NCI-H2171 treated with DMSO at 0.1 percent for 48 hours (cell line): Measurements from ENCODE around the gene AMER2.
"Not testable (repeated sequence)": the region's sequence is repeated elsewhere in the genome, so short reads cannot be mapped to it uniquely, and the experiment has no call there.

ENCODE experiments used
- DNase-seq: peaks from one replicate; lab custom pipeline; 2025; lab: John Stamatoyannopoulos, UW

The AMER2 gene

DNA sequence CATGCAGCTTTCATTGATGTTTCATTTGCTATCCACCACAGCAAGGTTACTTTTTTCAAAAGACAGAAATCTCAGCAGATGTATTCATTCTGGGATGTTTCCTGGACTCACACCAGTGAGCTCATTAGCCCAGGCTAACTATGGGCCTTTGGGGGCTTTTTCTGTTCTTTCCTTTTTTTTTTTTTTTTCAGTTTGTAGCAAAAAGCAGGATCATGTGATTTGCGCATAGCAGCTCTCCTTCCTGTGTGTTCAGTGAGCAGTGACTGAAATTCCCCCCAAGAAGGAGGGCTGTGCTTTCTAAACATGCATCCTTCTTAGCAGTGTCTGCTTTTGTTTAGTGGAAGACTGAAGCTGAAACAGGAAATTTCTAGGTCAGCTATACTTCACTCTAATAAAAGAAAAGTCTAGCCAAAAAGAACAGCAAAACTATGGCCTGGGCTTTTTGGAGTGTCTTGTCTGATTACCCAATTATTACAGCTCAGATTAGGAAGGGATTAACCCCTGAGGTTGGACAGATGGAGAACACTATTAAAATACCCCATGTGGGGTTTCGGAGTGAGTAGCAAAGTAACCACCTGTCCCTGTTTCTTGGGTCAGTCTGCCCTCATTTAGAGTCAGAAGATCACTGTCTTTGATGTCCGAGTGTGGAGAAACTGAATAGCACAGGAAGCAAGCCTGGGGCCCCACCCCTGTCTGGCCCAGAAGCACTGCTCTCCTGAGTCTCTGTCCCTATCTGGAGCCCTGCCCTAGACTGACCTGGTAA is 8.9 kb upstream of the AMER2 start:
- no peak for DNase-seq

DNA sequence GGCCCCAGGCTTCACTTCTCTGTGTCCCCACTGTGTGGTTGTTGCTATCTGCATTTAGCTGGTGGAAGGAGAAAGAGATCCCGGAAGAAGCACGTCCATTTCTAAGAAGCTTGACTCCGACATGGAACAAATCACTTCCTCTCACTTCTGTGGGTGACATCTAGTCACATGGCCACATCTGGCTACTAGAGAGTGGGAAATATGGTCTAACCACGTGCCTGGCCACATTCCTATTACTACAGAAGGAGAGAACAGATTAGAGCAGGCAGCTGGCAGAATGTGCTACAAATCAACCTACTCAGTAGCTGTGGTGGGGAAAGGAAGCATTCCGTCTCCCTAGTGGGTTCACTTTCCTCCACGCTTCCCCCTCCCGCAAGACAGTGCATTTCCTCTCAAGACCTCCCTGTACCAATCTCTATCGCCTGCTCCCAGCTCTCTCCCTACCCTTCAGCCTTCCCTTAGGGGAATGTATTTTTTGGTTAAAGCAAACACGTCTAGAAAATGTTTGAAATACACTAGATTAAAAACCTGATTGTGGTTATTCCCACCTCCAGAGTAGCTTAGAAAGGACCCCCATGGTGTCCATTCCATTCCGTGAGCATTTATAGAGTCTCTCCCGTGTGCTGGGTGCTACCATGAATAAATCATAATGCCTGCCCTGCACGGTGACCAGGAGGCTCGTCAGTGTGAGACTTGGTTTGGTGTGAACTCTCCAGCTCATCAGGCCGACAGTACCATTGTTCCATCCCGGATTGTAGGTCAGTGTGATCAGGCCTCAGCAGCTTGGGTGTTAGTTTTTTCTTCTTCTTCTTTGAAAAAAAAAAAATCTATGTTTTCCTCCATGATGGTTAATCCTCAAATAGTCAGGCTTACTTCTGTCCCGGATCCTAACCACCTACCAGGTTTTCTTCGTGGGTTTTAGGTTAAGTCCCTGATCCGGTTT is 8.0 kb upstream of the AMER2 start:
- no peak for DNase-seq

DNA sequence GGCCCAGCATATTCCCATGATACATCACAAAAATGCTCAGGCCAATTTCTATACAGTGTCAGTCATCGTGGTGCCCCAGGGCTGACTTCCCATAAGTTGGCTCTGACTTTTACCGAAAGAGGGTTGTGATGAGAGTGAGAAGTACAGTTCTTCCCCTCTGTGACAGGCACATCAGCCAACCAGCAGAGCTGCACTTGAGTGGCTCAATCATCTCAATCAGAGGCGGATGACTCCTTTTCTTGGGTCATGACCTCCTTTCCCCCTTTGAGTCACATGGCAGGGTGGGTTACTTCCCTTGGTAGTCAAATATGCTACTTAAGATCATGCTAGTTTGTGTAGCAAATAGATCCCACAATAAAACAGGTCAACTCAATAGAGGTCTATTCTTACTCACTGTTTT is 6.9 kb upstream of the AMER2 start:
- no peak for DNase-seq

DNA sequence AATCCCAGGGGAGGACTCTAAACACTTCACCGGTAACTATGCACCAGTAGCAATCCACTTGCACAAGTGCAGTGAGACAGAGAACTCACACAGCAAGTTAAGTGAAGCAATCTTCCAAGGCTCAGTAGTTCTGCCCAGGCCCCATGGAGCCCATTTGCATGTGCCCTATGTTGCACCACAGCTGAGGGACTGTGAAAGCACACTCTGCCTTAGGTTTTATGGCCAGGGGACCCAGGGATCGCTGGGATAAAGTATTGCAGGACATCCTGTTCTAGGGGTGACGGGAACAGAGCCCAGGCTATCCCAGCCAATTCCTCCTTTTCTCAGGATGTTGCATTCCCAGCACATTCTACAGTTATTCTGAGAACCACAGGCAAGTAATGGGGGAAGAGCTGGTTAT is 6.0 kb upstream of the AMER2 start:
- DNase-seq, result no peak

DNA sequence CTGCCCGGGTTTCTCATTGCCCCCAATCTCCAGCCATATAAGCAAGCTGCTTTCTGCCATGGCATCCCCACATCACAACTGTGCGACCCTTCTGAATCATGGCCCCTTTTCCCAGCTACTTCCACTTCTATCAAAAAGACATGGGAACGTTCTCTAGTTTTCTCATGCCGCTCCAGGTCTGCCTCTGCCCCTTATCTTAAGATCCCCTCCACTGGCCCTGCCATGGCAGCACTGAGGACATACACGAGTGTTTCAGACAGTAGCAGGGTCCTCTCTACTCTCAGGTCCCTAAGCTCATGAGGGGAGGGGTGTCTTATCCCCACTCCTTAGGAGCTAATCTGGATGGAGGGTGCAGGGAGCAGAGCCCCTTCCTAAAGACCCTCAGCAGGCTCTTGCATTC is 5.5 kb upstream of the AMER2 start:
- DNase-seq, result no peak

DNA sequence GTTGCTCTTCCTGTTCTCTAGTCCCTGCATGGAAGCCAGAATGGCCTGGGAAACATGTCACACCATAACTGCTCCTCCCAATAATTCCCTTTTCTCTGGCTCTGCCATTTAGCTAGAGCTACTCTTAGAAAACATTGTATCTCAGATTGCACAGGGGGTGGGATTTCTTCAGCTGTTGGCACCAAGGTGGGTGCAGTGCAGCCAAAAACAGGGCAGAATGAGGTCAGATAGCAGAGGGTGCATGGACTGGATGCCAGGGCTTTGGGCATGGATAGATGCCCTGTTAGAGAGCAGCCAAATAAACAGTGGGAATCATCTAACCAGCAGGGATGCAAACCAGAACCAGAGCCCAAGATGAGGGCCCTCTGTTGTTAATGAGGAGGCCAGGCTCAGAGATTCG is 4.9 kb upstream of the AMER2 start:
- no peak for DNase-seq

DNA sequence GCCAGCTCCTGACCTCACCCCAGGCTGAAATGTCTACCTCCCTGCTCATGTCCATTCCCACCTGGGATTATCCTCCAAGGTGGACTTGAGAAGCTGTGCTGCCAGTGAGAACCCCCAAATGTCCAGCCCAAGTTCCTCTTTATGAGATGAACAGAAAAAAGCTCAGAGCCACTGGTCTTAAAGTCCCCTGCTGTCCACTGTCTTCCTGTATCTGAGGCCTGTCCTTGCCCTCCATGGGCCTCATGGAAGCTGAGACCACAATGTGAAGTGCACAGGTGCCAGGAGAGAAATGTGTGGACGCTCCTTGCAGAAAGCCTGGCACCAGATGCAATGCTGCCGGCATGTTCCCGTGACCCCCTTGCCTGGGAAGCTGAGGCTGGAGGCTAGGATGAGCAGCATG is 3.3 kb upstream of the AMER2 start:
- no peak for DNase-seq

DNA sequence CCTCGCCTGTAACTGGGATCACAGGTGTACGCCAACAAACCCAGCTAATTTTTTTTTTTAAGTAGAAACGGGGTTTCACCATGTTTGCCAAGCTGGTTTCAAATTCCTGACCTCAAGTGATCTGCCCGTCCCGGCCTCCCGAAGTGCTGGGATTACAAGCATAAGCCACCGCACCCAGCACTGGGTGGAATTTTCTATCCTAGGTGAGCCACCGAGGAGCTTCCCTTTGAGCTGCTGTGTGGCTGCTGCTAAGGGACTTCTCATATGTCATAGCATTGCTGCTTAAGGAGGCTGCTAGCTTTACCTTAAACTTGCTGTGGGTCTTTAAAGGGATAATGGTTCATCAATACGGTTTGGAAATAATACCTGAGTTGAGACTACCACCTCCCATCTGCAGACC is 2.9 kb upstream of the AMER2 start:
- no peak for DNase-seq

DNA sequence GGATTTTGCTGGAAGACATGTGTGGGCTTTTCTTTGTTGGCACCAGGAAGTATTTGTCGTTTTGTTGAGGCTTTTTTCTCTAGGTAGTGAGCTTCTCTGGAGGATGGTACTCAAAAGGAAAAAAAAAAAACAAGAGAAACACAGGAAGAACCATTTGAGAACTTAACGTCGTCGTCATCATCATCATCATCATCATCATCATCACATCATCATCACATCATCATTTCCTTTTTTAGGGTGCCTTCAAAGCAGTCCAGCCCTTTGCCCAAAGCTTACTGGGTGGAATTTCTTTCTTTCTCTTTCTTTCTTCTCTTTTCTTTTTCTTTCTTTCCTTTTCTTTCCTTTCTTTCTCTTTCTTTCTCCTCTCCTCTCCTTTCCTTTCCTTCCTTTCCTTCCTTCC is 2.2 kb upstream of the AMER2 start:
- DNase-seq, result no peak

DNA sequence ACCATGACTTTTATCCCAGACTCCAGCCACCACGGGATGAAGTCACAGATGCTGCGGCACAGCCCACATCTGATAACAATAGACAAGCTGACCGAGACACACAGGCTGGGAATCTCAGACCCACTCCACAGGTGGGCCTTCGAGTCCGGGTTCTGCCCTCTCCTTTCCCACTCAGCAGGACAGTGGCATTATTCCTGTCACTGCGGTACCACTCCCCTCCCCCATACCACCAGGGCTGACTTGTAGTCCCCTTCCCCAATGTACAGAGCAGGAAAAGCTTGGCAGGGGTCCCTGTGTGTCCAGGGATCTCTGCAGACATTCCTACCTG is 179 bp upstream of the AMER2 start:
- DNase-seq, result no peak

DNA sequence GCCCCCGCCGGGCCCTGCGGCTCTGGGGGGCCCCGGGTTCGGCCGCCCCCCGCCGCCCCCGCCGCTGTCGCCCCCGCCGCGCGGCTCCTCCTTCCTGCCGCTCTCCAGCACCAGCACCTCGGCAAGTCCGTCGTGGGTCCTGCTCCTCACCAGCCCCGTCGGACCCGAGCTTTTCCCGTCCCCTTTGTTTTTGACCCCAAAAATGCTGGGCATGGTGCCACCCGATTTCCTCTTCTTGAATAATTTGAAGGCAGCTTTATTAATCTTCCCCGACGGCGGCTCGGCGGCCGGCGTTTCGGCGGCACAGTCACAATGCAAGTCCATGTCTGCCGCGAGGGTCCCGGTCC is 945 bp downstream of the AMER2 start:
- DNase-seq, result no peak

DNA sequence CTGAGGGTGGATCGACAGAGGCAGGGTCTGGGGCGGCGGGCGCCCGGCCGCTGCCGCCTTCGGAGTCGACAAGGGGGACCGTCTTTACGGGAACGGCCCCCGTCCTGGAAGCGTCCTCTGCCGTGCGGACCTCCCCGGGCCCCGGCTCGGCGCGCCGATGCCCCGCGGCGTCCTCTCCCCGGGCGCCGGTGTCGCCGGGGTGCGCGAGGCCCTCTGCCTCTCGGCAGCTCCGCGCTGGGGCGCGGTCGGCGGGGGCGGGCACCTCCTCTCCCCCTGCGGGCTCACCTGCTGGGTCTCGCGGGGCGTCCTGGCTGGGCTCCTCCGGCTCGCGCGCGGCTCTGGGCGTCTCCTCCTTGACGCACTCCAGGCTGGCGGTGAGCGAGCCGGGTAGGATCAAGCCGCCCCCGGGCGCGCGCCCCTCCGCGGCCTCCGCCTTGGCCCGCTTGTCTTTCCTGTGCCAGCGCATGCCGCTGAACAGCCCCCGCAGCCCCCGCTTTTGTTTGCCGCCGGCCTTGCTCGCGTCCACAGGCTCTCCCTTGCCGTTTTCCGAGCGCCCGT is 1.5 kb downstream of the AMER2 start:
- no peak for DNase-seq

DNA sequence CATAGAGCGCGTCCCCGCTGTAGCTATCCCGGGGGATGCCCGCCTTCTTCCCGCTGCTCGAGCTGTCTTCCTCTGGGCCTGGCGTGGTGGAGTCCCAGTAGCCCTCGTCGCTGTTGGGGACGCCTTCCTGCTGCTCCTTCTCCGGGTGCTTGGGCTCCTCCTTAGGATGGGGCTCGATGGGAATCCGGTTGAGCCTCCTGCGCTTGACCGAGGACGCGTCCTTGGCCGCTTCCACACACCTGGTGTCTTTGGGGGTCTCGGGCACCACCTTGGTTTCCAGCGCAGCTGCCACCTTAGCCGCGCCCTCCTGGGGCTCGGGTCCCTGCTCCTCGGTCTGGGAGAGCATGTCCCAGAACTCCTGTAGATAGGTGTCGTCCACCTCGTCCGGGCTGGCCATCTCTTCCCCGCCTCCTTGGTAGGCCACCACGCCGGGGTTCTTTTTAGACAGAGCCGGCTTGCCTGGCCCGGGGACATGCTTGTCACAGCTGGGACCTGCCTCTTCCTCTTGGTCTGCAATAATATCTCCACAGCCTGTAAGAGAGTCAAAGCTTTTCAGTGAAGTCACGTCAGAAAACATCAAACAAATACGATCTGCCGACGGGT is 2.0 kb downstream of the AMER2 start:
- DNase-seq, result no peak

DNA sequence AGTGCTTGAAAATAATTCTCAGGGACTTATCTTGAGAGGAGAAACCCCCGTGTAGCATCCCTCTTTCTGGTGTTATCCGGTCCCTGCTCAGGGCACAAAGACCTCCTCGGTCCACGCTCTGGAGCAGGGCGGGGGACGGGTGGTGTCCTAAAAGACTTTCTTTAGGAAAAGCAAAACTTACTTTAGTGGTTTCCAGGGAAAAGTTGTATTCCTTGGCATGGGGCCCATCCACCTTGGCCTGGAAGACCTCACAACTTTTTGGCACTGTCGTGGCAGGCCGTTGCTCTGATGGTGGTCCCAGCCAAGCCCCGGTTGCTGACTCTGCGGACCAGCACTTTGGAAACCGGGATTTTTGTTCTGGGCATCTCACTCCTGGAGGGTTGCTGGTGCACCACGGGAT is 2.7 kb downstream of the AMER2 start:
- DNase-seq, result no peak

DNA sequence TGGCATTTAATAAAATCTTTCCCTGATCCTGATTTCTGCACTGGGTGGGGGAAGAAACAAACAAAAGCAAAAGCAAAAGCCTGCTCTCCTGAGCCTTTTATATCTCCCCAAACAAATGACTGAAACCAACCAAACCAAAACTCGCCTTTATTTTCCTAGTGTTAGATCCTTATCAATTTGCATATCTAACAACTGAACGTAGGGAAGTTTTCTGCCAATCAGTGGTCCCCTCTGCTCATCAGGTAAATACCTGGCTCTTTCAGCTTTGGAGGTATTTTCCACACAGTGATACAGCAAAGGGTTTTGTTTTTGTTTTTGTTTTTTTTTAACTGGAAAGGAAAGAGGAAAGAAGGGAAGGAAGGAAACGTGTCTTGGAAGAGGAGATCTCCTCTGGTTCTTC is 3.3 kb downstream of the AMER2 start:
- no peak for DNase-seq

DNA sequence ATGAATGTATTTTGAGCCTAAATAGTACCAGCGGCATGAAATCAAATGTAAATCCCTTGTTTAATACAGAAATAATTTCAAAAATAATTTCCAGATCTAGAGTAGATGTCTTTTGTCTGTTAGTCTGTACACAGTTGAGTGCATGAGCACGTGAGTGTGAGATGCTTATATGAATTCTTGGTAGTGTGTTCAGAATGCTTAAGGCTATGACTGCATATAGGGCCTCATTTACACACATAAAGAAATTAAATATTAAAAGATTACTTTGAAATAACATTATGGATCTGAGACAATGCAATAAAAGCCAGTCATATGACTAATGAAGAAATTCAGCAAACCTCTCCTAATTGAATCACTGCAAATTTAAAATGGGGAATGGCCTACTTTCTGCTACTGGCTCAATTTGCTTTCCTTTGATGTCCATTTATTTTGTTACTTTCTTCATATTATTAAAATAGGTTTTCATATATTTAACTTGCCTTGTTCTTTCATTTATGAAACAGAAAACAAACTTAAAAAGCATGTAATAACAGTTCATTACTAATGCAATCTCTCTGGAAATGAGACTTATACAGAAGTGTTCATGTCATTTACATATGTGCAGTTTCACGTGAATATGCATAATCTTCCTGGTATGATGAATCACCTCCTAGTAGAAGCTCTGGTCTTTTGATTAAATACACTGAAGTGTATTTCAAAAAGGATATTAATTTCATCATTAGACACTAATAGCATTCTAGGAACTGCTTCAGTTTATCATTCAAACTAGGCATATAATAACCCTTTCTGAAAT is 4.5 kb downstream of the AMER2 start:
- no peak for DNase-seq

DNA sequence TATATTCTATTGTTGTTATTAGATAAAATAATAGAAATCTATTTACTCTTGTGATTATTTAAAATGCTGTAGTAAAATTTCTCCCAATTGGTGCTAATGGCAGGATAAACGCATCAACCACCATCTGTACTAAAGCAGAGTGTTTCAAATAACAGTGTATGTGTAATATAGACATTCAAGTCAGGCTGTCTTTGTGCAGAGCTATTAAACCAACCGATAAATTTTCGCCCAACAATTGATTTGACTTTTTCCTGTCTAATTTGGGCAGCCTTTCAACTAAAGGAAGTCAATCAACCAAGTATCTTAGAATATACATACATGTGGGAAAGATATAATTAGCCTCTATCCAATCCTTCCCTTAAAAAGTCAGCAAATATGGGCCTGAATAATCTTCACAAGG is 5.8 kb downstream of the AMER2 start:
- DNase-seq, result no peak

DNA sequence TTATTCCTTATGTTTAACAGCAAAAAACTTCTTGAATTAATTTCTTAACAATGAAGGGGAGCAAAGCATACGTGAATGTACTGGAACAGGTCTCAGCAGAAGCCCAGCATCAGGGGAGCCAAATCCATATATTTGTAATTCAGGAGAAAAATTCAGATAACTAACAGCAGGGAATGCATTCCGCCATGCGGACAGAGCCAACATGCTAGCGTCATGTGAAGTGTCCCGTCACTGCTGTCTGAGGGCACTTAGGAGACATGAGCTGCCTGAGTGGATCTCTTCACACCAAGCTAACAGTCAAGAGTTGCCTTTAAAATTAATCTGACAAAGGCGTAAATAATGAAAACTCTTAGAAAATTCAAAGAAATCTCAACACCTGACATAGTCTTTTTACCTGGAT is 6.4 kb downstream of the AMER2 start:
- DNase-seq, result no peak

DNA sequence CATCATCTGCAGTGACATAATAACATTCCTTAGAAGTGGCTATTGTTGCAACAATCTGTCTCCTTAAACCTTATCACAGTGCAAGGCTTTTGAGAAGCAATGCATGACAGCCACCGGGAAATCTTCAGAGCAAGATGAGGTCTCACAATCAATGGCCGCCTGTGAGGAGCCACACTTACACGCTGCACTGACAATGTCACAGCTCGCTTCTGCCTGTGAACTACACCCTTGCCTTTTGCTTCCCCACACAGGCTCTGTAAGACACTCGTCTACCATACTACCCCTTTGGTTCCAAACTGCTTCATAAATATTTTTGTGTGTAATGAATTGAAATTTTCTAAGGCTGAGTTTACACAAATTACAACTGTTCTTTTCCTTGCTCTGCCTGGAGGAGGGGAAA is 6.9 kb downstream of the AMER2 start:
- not testable (repeated sequence) for DNase-seq

DNA sequence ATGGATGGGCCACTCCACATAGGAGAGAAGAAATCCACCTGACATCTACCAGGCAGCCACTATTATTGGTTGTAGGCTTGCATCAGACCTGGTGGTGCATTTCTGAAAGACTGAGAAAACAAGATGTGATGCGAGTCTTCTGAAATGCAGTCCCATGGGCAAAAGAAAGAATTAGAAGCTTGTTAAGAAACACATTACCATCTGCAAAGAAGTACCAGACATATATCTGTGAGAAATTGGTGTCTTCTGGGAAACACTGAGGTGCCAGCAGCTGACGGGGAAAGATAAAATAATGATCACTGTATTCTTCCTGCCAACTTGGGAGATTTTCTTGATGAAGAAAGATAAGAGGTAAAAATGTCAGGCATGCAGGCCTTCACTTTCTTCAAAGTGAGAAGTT is 14.4 kb downstream of the AMER2 start:
- no peak for DNase-seq

DNA sequence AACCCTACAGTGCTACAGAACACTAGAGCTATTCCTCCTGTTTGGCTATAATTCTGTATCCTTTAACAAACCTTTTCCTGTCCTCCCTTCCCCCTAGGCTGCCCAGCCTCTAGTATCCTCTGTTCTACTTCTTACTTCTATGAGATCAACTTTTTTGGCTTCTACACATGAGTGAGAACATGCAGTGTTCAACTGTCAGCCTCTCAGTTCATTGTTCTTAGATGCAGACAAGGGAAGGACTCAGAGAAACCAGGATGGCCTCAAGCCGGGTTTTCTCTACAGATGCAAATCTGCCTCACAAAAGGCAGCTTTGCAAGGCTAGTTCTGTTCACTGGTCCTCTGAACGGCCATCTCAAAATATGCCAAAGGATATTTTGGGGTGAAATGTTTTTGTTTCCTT is 18.4 kb downstream of the AMER2 start:
- DNase-seq, result no peak

DNA sequence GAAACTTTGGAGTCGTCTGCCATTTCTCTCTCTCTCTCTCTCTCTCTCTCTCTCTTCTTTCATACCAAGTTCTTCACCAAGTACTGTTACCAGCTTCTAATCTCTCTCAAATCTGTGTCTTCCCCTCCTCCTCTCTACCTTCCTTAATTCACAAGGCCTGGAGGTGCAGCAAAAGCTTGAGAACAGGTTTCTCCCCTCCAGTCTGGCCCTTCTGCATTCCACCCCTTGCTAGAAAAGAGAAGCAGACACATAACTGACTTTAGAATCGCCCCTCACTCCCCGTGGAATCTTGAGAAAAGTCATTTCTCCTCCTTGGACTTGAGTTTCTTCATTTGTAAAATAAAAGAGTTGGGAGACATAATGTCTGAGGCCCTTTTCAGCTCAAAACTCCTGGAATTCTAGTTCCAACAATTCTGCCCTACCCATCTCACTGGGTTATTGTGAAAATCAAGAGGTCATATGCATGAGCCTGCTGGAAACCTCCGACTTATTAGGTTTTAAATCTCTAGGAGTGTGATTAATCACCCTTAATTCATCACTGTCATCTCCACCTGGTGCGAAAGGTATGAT is 20.4 kb downstream of the AMER2 start:
- no peak for DNase-seq
